Activated B cell treated with CpG ODN at 0.5 μM for 24 hours (primary cell): ENCODE data around the gene CLIC2. TPM values are rescaled to one million over a fixed set of nuclear protein-coding genes. Genes with fewer than 3 reads are reported as not detected.
"Not testable (repeated sequence)": the region's sequence is repeated elsewhere in the genome, so short reads cannot be mapped to it uniquely, and the experiment has no call there.

ENCODE experiments used
- ATAC-seq: fragments of 200-7000 bp; cut with Tn5 transposase; one replicate; pipeline ENCODE4 v1.10.0; 2021; ENCODE audit warnings: low read depth, mild to moderate bottlenecking, moderate library complexity
- CTCF ChIA-PET: fragments of 350-600 bp; sonication (Branson Sonifier 250); formaldehyde crosslinking; loops from one replicate; lab custom pipeline; 2021; ENCODE audit warnings: antibody characterized with exemption; lab: Charles Lee
- POLR2A ChIA-PET: fragments of 350-600 bp; sonication (Branson Sonifier 250); formaldehyde crosslinking; loops from one replicate; lab custom pipeline; 2021; ENCODE audit warnings: antibody characterized with exemption; lab: Charles Lee
- DNase-seq: peaks from one replicate; pipeline ENCODE4 v3.0.0; 2022
- H3K27ac Mint-ChIP-seq: one replicate; pipeline ENCODE4 v1.8.0; 2020; ENCODE audit warnings: mixed read lengths
- H3K27me3 Mint-ChIP-seq: one replicate; pipeline ENCODE4 v1.8.0; 2021; ENCODE audit warnings: mixed read lengths
- H3K36me3 Mint-ChIP-seq: one replicate; pipeline ENCODE4 v1.8.0; 2021; ENCODE audit warnings: low read depth, mixed read lengths
- H3K4me1 Mint-ChIP-seq: one replicate; pipeline ENCODE4 v1.8.0; 2021; ENCODE audit warnings: mixed read lengths
- H3K4me3 Mint-ChIP-seq: one replicate; pipeline ENCODE4 v1.8.0; 2020; ENCODE audit warnings: mild to moderate bottlenecking, mixed read lengths
- H3K9me3 Mint-ChIP-seq: one replicate; pipeline ENCODE4 v1.8.0; 2020; ENCODE audit warnings: mixed read lengths
- CTCF ChIP-seq: fragments of 200-600 bp; IDR thresholded peaks from one replicate; pipeline ENCODE4 v1.8.0; 2022; ENCODE audit warnings: antibody characterized with exemption, mild to moderate bottlenecking
- intact Hi-C: fragments of 100-400 bp; cut with micrococcal nuclease; formaldehyde crosslinking; loops from one replicate; pipeline ENCODE4 v1.15.1; 2024
- total RNA-seq: library from RNA; stranded (reverse); gene quantifications from 2 replicates; pipeline ENCODE4 v1.2.3, GENCODE V29; 2022

The CLIC2 gene
- total RNA-seq, 1 donor from 2014 or later, result 0.80 TPM

GRCh38 chrX:155313766-155314165 is 20.6 kb downstream of the CLIC2 start:
- peaks cover 7% of the 10 kb centered on the region for H3K9me3 Mint-ChIP-seq
- ATAC-seq (no peak), DNase-seq (no peak)
- no peak overlapping the region for H3K27ac Mint-ChIP-seq
- H3K4me3 Mint-ChIP-seq, result no peak overlapping the region
- peaks cover 4% of the 10 kb centered on the region for H3K27me3 Mint-ChIP-seq
- CTCF ChIA-PET, result no interaction called here
- H3K36me3 Mint-ChIP-seq, result no peaks in the 10 kb centered on the region
- no peaks in the 10 kb centered on the region for H3K4me1 Mint-ChIP-seq
- no peak for TF ChIP-seq CTCF
- intact Hi-C loops, result no loop called here
- POLR2A ChIA-PET, result no interaction called here

GRCh38 chrX:155293771-155294170 is 40.6 kb downstream of the CLIC2 start:
- intact Hi-C loops, result no loop called here
- ChIA-PET CTCF (no interaction called here), POLR2A (no interaction called here)
- no peak overlapping the region for H3K4me3 Mint-ChIP-seq
- DNase-seq, result no peak
- no peak for TF ChIP-seq CTCF
- H3K9me3 Mint-ChIP-seq, result no peaks in the 10 kb centered on the region
- H3K36me3 Mint-ChIP-seq, result no peaks in the 10 kb centered on the region
- no peak for ATAC-seq
- H3K4me1 Mint-ChIP-seq, result no peaks in the 10 kb centered on the region
- no peak overlapping the region for H3K27ac Mint-ChIP-seq
- H3K27me3 Mint-ChIP-seq, result no peaks in the 10 kb centered on the region

GRCh38 chrX:155279873-155280272 is 54.5 kb downstream of the CLIC2 start:
- DNase-seq, result no peak
- intact Hi-C loops, result no loop called here
- ChIA-PET POLR2A (no interaction called here), CTCF (no interaction called here)
- no peak for TF ChIP-seq CTCF
- no peaks in the 10 kb centered on the region for H3K36me3 Mint-ChIP-seq
- no peaks in the 10 kb centered on the region for H3K4me1 Mint-ChIP-seq
- no peak overlapping the region for H3K4me3 Mint-ChIP-seq
- H3K9me3 Mint-ChIP-seq, result no peaks in the 10 kb centered on the region
- H3K27me3 Mint-ChIP-seq, result no peaks in the 10 kb centered on the region
- no peak for ATAC-seq
- no peak overlapping the region for H3K27ac Mint-ChIP-seq

- DNase-seq, result no peak
- Mint-ChIP-seq H3K36me3 (no peaks in the 10 kb centered on the region), H3K4me3 (no peak overlapping the region), H3K27ac (no peak overlapping the region), H3K9me3 (no peaks in the 10 kb centered on the region), H3K27me3 (no peaks in the 10 kb centered on the region), H3K4me1 (no peaks in the 10 kb centered on the region)
- no peak for TF ChIP-seq CTCF
- ChIA-PET CTCF (no interaction called here), POLR2A (no interaction called here)
- no peak for ATAC-seq
- intact Hi-C loops, result no loop called here
Measured at GRCh38 chrX:155270969-155271368, 63.4 kb downstream of the CLIC2 start.

- POLR2A ChIA-PET, H3K27ac Mint-ChIP-seq, H3K9me3 Mint-ChIP-seq, CTCF ChIA-PET, DNase-seq, H3K36me3 Mint-ChIP-seq, H3K27me3 Mint-ChIP-seq, ATAC-seq, H3K4me3 Mint-ChIP-seq, intact Hi-C loops: not testable (repeated sequence)
- peaks cover 12% of the 10 kb centered on the region for H3K4me1 Mint-ChIP-seq
Measured at GRCh38 chrX:155267995-155268394, 66.4 kb downstream of the CLIC2 start.

GRCh38 chrX:155266439-155266838 is 68.0 kb downstream of the CLIC2 start:
- CTCF ChIA-PET, result no interaction called here
- Mint-ChIP-seq H3K27ac (no peak overlapping the region), H3K27me3 (no peaks in the 10 kb centered on the region), H3K9me3 (no peaks in the 10 kb centered on the region), H3K4me3 (no peak overlapping the region), H3K4me1 (peaks cover 22% of the 10 kb centered on the region), H3K36me3 (peaks cover under 1% of the 10 kb centered on the region)
- POLR2A ChIA-PET, result no interaction called here
- ATAC-seq (no peak), DNase-seq (no peak)
- intact Hi-C loops, result no loop called here
- TF ChIP-seq CTCF, result no peak
